ENCODE data around the gene TRAF3IP3.

DNA sequence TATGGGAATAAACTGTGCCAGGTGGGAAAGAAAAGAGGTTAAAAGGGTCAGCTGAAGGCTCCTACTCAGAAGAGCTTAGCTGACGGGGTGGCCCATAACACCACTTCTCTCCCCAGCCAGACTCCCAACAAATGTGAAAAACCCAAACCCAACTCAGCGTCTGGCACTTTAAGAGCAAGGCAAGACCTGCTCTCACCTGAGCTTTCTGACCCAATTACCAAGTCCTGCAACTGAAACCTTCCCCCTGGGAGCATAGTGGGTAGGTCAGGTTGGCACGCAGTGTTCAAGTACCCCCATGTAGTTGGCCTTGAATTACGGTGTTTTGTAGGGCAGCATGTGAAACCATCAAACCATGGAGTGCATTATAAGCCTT lies 46.9 kb downstream of the TRAF3IP3 start:
- no peak for TF ChIP-seq CTCF (IDR thresholded peaks at IDR 0.05 in 2 of 3, conservative IDR thresholded peaks at IDR 0.05 in 1 of 3; ENCODE audit: borderline replicate concordance in 1 of 3, insufficient read depth in 1 of 3, low read depth in 2 of 3, low read length in 2 of 3)
- no peak for TF ChIP-seq EZH2 (IDR thresholded peaks at IDR 0.05)
- TF ChIP-seq ZNF274 (IDR thresholded peaks at IDR 0.05; ENCODE audit: low read depth, low read length): no peak
